GM19397 (cell line): Measurements from ENCODE around the gene SPHK2.

Experiments used
- ATAC-seq: cut with Tn5 transposase; IDR thresholded peaks from one replicate; pipeline ENCODE4 v1.9.1; 2021; ENCODE audit warnings: mild to moderate bottlenecking, moderate library complexity; ENCODE audit not compliant: unreplicated experiment

The SPHK2 gene

DNA sequence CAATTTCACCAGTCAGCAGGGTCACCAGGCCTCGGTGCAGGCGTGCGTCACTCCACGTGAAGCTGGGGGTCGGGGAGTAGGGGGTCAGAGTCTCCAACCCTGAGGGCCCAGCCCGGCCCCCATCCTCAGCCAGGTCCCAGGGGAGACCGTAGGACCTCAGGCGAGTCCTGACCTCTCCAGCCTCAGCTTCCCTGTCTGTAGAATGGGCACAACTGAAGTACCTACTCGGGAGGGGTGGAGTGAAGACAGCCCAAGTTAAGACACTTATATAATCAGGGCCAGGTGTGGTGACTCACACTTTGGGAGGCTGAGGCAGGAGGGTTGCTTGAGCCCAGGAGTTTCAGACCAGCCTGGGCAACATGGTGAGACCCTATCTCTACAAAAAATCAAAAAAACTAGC lies 15.5 kb upstream of the SPHK2 start:
- ATAC-seq = no peak

DNA sequence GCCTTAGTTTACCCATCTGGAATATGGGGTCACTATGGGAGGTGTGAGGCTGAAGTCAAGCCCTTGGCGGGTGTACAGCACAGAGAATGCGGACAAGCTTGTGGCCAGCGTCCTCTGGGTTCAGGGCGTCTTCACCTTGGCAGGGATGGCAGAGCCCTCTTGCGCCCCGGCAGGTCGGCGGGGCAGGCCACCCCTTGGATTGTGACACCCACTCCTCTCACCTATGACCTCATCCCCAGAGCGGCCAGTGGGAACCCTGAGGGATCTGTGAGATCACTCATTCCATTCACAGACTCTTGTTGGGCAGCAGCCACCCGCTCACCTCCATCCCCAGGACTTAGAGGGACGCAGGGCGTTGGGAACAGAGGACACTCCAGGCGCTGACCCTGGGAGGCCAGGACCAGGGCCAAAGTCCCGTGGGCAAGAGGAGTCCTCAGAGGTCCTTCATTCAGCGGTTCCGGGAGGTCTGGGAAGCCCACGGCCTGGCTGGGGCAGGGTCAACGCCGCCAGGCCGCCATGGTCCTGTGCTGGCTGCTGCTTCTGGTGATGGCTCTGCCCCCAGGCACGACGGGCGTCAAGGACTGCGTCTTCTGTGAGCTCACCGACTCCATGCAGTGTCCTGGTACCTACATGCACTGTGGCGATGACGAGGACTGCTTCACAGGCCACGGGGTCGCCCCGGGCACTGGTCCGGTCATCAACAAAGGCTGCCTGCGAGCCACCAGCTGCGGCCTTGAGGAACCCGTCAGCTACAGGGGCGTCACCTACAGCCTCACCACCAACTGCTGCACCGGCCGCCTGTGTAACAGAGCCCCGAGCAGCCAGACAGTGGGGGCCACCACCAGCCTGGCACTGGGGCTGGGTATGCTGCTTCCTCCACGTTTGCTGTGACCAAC lies 12.6 kb upstream of the SPHK2 start, which contains the start of gene SPACA4:
Gene SPACA4 (plus strand): TSS at position 280 of the 896 bp plus-strand sequence. CDS start 237 bp downstream, at position 517.
- no peak for ATAC-seq

- ATAC-seq = no peak
Observed at GRCh38 chr19:48607359-48607755, 11.9 kb upstream of the SPHK2 start.

DNA sequence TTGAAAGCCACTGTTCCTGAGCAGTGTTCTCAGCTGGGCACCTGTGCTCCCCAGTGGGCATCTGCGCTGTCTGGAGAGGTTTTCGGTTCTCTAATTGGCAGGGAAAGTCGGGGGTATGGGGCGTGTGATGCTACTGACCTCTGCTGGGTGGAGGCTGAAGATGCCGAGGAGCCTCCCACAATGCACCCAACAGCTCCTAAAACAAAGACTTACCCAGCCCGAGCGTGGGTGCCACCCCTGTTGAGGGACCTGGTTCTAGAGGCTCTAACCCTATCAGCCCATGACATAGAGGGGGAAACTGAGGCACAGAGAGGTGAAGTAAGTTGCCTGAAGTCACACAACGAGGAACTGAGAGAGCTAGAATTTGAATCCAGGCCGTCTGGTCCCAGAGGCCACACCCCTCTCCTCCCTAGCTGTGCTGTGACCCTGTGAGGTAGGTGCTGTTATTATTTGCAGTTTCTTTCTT lies 10.5 kb upstream of the SPHK2 start:
- no peak for ATAC-seq

GRCh38 chr19:48609571-48610108 lies 9.7 kb upstream of the SPHK2 start:
- no peak for ATAC-seq

DNA sequence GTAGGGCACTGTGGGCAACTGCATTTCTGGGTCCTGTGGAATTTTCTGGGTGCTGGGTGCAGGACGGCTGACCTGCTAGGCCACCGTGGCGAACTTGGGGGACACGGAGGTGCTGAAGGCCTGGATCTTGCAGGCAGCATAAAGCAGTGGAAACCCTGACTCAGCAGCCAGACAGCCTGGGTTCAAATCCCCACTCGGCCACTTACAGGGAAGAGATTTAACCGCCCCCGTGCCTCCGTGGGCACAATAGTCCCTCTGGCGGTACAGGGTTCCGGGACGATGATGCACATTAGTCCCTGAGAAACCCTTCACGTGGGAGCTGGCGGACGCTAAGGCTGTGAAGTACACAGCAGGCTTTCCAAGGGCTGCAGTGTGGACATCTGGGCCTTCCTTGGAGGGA lies 7.4 kb upstream of the SPHK2 start:
- ATAC-seq = no peak

DNA sequence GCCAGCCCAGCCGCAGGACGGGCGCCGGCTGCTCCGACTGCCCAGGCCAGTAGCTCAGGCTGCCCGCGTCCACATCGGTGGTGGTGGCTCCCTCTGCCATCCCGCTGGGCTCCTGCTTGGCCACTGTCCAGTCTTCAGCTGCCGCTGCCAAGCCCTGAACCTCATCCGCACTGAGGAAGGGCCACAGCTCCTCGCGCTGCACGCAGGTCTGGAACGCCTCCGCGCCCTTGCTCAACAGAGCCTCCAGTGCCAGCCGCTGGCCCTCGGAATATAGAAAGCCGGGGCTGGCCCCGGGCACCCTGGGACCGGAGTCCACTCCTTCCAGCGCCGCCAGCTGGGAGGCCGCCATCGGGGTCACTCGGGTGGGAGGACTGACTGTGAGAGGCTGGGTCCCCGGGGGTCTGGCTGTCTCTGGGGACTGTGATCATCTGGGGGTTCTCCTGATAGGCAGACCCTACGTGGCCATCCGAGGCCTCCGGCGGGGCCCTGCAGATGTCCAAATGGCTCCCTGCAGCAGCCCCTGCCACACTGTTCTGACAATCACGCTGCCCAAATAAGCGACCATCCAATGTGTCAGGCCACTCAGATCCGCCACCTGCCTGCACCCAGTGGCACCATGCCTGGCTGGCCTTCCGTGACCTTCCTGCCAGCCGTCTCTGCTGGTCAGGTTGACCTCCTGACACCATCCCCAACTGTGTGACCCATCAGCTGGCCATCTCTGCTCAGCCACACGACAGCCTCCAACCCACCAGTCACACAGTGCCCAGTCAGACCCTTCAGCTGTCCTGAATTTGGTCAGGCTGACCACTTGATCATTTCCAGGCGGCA lies 6.1 kb upstream of the SPHK2 start:
- ATAC-seq = no peak

DNA sequence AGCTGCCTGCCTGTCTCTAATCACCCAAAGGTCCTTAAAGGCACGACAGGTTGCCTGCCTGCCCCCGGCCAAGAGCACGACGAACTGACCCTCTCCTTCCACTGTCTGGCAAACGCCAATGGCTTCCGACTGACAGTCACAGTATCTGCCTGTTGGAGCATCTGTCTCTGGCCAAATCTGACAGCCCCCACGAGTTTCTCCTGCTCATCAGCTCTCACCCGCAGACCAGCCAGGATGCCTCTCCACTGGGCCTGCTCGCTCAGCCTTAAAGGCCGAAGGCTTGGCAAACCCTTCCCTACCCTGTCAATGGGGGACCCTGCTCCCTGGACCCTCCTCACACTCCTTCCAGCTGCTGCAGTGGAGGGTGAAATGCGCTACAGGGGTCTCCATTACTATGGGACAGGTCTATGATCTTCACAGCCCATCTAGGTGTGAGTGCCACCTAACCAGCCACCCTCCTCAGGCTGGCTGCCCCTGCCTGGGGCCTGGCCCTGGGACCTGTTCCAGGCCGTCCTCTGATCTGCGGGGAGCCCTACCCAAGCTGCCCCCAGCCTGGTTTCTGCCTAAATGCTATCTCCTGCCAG lies 5.4 kb upstream of the SPHK2 start:
- ATAC-seq = no peak

DNA sequence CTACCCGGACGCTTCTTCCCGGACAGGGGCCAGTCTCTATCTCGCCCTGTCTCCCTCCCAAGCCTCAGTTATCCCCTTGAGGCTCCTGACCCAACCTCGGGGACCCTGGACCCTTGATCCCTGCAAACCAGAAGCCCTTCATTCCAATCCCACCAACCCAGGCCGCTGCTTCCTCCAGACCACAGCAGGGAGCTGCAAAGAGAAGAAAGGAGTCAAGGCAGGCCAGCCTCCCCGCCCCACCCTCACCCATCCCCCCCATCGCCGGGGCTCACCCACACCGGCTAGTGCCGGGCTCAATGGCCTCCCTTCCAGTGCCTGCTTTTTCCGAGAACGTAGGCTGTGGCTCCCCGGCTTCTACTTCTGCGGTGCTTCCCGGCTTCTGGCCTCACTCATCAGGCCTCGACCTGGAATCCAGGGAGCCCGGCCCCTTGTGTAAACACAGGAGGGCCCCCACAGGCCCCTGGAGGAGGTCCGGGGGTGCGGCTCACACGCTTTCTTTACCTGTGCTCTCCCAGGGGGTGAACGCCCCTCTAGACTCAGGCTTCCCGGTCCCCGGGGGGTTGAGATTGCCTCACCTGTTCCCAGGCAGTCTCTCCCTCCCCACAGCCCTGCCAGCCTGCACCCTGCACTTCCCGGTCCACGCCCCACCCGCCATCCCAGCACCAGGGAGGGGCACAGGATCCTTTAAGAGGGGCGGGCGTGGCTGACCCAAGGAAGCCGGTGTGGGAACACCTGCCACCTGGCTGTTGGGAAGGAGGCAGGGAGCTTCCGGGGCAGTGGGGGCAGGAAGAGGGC lies 4.7 kb upstream of the SPHK2 start, which contains the start of gene FAM83E:
Gene FAM83E (minus strand): TSS at position 641 of the 795 bp plus-strand sequence. CDS start 1,704 bp downstream, outside the sequence.
- ATAC-seq = no peak

- no peak for ATAC-seq
Observed at GRCh38 chr19:48615231-48616040, 3.9 kb upstream of the SPHK2 start.

GRCh38 chr19:48616041-48616436 lies 3.3 kb upstream of the SPHK2 start:
- ATAC-seq = no peak

DNA sequence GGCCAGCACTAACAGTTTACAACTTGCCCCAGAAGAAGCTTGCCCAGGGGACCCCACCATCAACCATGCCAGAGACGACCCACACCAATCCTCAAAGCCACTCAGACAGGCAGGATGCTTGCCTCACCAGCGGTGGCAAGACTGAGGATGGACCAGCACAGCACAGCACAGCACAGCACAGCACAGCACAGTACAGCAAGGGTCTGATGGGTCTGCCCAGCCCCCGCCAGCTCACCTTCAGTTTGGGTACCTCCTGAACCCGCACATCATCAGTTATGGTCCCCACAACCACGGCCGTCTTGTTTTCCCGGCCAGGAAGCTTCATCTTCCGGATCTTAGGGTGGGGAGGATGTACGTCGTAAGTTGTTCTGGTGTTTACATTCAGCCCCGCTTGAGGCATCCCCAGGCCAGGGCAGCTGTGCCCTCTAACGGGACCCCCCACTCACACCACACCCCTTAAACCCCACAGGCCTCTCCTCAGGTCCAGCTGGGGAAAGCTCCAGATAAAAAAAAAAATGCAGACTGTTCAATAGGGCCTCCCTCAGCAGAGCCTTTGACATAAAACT lies 2.7 kb upstream of the SPHK2 start:
- ATAC-seq = no peak

DNA sequence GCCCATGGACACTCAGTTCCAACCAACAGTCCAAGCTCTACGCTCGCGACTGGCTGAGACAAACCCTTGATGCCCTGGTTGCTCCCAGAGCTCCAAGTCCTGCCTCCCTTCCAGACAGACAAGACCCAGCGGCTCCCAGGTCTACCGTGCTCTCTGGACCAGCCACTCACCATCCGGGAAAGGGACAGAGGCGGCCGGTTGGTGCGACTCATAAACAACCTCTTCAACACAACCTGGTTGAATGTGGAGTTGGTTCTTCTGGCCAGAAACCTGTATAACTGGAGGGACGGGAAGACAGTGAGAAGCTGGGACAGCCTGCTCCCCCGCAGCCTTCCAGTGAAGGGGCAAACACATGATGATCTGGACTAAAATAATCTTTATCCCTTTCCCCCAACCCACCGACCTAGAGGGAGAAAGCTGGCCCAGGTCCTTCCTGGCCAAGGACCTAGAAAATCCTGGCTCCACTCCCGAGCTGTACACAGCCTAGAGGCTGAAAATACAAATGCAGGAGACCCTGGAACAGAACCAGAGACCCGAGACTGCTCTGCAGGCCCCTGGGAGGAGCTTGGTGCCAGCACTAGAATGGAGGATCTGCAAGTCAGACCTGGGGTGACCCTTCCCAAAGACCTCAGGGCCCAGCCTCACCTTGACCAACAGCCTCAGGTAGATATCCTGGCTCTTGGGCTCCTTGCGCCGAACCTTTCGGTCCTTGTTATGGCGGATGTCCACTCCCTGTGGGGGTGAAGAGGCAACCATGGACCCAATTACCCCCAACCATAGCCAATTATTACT lies 2.0 kb upstream of the SPHK2 start:
- no peak for ATAC-seq

DNA sequence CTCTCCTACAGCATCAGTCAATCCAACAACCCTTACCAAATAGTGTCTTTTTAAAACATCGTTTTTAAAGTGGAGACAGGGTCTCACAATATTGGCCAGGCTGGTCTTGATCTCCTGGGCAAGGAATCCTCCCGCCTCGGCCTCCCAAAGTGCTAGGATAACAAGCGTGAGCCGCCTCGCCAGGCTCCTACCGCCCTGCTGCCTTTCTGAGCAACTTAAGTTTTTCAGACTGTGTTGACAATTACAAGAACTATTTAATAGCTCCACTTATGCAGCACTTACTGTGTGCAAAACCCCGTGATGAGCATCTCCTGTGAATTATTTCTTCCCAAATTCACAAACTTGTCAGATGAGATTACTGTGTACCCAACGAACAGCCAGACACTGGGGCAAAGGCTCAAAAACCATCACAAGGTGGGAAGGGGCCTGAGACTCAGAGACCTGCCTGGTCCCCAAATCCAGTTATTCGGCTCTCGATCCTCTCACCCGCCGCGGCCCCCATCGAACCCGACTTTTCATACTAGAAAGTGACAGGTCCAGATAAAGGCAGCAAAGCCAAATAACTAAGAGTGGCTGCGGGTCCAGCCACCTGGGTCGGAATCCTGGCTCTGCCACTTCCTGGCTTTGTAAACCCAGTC lies 909 bp upstream of the SPHK2 start:
- ATAC-seq = no peak

DNA sequence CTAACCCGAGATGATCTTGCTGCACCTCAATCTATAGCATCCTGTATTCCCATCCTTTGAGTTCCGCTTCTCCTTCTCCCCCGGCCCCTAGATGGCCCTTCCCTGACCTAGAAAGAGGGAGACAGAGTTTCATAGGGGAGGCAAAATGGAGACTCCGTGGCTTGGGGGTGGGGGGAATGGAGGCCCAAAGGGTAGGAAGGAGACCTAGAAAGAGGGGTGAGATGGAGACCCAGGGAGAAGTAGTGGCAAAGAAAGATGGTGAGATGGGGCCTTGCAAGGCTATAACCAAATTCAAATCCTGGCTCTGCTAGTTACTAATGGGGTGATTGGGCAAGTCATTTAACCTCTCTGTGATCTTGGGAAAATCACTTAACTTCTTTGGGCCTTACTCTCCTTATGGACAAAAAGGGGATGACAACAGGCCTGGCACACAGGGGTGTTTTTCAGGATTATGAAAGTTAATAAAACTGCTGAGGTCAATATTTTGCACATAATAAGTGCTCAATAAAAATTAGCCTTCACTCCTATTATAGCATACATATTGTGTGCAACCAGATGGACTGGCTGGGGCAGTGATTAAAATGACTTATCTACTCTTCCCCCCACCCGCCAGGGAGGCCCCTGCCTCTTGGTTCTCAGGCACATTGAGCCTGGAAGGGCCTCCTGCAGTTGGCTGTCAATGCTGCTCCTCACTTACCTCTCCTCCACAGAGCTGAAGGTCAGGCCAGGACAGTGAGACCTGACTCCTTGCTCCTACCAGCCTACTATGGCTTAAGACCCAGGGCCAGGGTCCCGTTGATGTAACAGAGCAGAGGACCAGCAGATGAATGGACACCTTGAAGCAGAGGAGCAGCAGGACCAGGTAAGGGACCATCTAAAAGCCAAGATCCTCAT lies 633 bp downstream of the SPHK2 start:
- no peak for ATAC-seq

DNA sequence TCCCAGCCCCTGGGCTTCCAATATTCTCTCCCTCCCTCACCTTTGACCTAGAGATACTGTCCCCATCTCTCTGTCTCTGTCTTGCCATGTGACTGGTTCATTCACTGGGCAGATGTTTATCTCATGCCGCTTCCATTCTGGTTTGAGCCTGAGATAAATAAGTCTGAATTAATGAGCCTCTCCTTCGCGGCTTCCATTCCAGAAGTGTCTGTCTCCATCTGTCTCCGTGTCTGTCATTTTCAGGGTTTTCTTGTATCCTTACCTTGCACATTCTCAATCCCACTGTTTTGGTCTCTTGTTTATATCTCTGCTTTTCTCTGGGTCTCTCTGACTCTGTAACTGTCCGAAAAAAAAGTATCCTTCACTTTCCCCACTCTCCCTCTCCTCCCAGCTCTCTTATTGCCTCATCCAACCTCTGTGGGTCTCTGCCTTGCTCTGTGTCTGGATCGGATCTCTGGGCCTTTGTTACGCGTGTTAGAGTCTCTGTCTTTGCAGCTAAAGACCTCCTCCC lies 4.3 kb downstream of the SPHK2 start:
- no peak for ATAC-seq
